Measurements from ENCODE around the gene MAGI2. TPM values are rescaled to one million over a fixed set of nuclear protein-coding genes. Genes with fewer than 3 reads are reported as not detected.

Gene MAGI2
- polyA plus RNA-seq, 2 donors, result 0.67 to 0.79 TPM

GRCh38 chr7:78716876-78717275, 736.6 kb downstream of the MAGI2 start:
- Histone ChIP-seq H3K9me3 (ENCODE audit: control insufficient read depth in 2 of 2, insufficient read depth in 1 of 2, low read depth in 1 of 2, low read length in 1 of 2) (no peaks in the 10 kb centered on the region), H3K27me3 (ENCODE audit: control insufficient read depth in 1 of 2, insufficient read depth in 2 of 2, low read length in 2 of 2) (no peaks in the 10 kb centered on the region), H3K27ac (ENCODE audit: low read depth in 2 of 2, low read length in 1 of 2) (no peak overlapping the region), H3K4me1 (ENCODE audit: control insufficient read depth in 2 of 2, insufficient read depth in 2 of 2, low read length in 1 of 2) (no peaks in the 10 kb centered on the region), H3K36me3 (ENCODE audit: control insufficient read depth in 2 of 2, insufficient read depth in 2 of 2, low read length in 1 of 2) (no peaks in the 10 kb centered on the region), H3K4me3 (ENCODE audit: low read depth in 1 of 2, low read length in 2 of 2) (no peak overlapping the region)
- 81 to 83% methylated on average over 10 of the region's 10 CpGs for WGBS, 2 donors

GRCh38 chr7:78714356-78714755, 739.1 kb downstream of the MAGI2 start:
- no peak overlapping the region for H3K4me3 ChIP-seq (ENCODE audit: low read depth in 1 of 2, low read length in 2 of 2)
- no peaks in the 10 kb centered on the region for H3K4me1 ChIP-seq (ENCODE audit: control insufficient read depth in 2 of 2, insufficient read depth in 2 of 2, low read length in 1 of 2)
- H3K27ac ChIP-seq (ENCODE audit: low read depth in 2 of 2, low read length in 1 of 2), result no peak overlapping the region
- H3K27me3 ChIP-seq (ENCODE audit: control insufficient read depth in 1 of 2, insufficient read depth in 2 of 2, low read length in 2 of 2), result no peaks in the 10 kb centered on the region
- H3K36me3 ChIP-seq (ENCODE audit: control insufficient read depth in 2 of 2, insufficient read depth in 2 of 2, low read length in 1 of 2), result no peaks in the 10 kb centered on the region
- no peaks in the 10 kb centered on the region for H3K9me3 ChIP-seq (ENCODE audit: control insufficient read depth in 2 of 2, insufficient read depth in 1 of 2, low read depth in 1 of 2, low read length in 1 of 2)
- 68 to 75% methylated on average over 4 of the region's 4 CpGs for WGBS, 2 donors

GRCh38 chr7:78712111-78712510, 741.4 kb downstream of the MAGI2 start:
- H3K4me3 ChIP-seq (ENCODE audit: low read depth in 1 of 2, low read length in 2 of 2), result no peak overlapping the region
- H3K27ac ChIP-seq (ENCODE audit: low read depth in 2 of 2, low read length in 1 of 2), result no peak overlapping the region
- H3K36me3 ChIP-seq (ENCODE audit: control insufficient read depth in 2 of 2, insufficient read depth in 2 of 2, low read length in 1 of 2), result no peaks in the 10 kb centered on the region
- WGBS, 2 donors, result 80 to 84% methylated on average over 3 of the region's 3 CpGs
- H3K27me3 ChIP-seq (ENCODE audit: control insufficient read depth in 1 of 2, insufficient read depth in 2 of 2, low read length in 2 of 2), result no peaks in the 10 kb centered on the region
- H3K4me1 ChIP-seq (ENCODE audit: control insufficient read depth in 2 of 2, insufficient read depth in 2 of 2, low read length in 1 of 2), result no peaks in the 10 kb centered on the region
- no peaks in the 10 kb centered on the region for H3K9me3 ChIP-seq (ENCODE audit: control insufficient read depth in 2 of 2, insufficient read depth in 1 of 2, low read depth in 1 of 2, low read length in 1 of 2)

GRCh38 chr7:78709658-78710057, 743.8 kb downstream of the MAGI2 start:
- H3K36me3 ChIP-seq (ENCODE audit: control insufficient read depth in 2 of 2, insufficient read depth in 2 of 2, low read length in 1 of 2), result no peaks in the 10 kb centered on the region
- H3K4me3 ChIP-seq (ENCODE audit: low read depth in 1 of 2, low read length in 2 of 2), result no peak overlapping the region
- H3K27me3 ChIP-seq (ENCODE audit: control insufficient read depth in 1 of 2, insufficient read depth in 2 of 2, low read length in 2 of 2), result no peaks in the 10 kb centered on the region
- H3K4me1 ChIP-seq (ENCODE audit: control insufficient read depth in 2 of 2, insufficient read depth in 2 of 2, low read length in 1 of 2), result no peaks in the 10 kb centered on the region
- no peaks in the 10 kb centered on the region for H3K9me3 ChIP-seq (ENCODE audit: control insufficient read depth in 2 of 2, insufficient read depth in 1 of 2, low read depth in 1 of 2, low read length in 1 of 2)
- no peak overlapping the region for H3K27ac ChIP-seq (ENCODE audit: low read depth in 2 of 2, low read length in 1 of 2)
- WGBS, 2 donors, result 96 to 98% methylated on average over 1 of the region's 1 CpG

GRCh38 chr7:78704504-78704903, 749.0 kb downstream of the MAGI2 start:
- no peaks in the 10 kb centered on the region for H3K36me3 ChIP-seq (ENCODE audit: control insufficient read depth in 2 of 2, insufficient read depth in 2 of 2, low read length in 1 of 2)
- H3K4me1 ChIP-seq (ENCODE audit: control insufficient read depth in 2 of 2, insufficient read depth in 2 of 2, low read length in 1 of 2), result no peaks in the 10 kb centered on the region
- H3K4me3 ChIP-seq (ENCODE audit: low read depth in 1 of 2, low read length in 2 of 2), result no peak overlapping the region
- H3K27me3 ChIP-seq (ENCODE audit: control insufficient read depth in 1 of 2, insufficient read depth in 2 of 2, low read length in 2 of 2), result no peaks in the 10 kb centered on the region
- WGBS, 2 donors, result 81 to 86% methylated on average over 3 of the region's 3 CpGs
- H3K9me3 ChIP-seq (ENCODE audit: control insufficient read depth in 2 of 2, insufficient read depth in 1 of 2, low read depth in 1 of 2, low read length in 1 of 2), result no peaks in the 10 kb centered on the region
- H3K27ac ChIP-seq (ENCODE audit: low read depth in 2 of 2, low read length in 1 of 2), result no peak overlapping the region

GRCh38 chr7:78703391-78703790, 750.1 kb downstream of the MAGI2 start:
- no peaks in the 10 kb centered on the region for H3K4me1 ChIP-seq (ENCODE audit: control insufficient read depth in 2 of 2, insufficient read depth in 2 of 2, low read length in 1 of 2)
- H3K27ac ChIP-seq (ENCODE audit: low read depth in 2 of 2, low read length in 1 of 2), result no peak overlapping the region
- no peaks in the 10 kb centered on the region for H3K36me3 ChIP-seq (ENCODE audit: control insufficient read depth in 2 of 2, insufficient read depth in 2 of 2, low read length in 1 of 2)
- H3K27me3 ChIP-seq (ENCODE audit: control insufficient read depth in 1 of 2, insufficient read depth in 2 of 2, low read length in 2 of 2), result no peaks in the 10 kb centered on the region
- no peaks in the 10 kb centered on the region for H3K9me3 ChIP-seq (ENCODE audit: control insufficient read depth in 2 of 2, insufficient read depth in 1 of 2, low read depth in 1 of 2, low read length in 1 of 2)
- WGBS, 2 donors, result 79 to 89% methylated on average over 2 of the region's 2 CpGs
- H3K4me3 ChIP-seq (ENCODE audit: low read depth in 1 of 2, low read length in 2 of 2), result no peak overlapping the region

GRCh38 chr7:78702770-78703169, 750.7 kb downstream of the MAGI2 start:
- no peak overlapping the region for H3K4me3 ChIP-seq (ENCODE audit: low read depth in 1 of 2, low read length in 2 of 2)
- H3K9me3 ChIP-seq (ENCODE audit: control insufficient read depth in 2 of 2, insufficient read depth in 1 of 2, low read depth in 1 of 2, low read length in 1 of 2), result no peaks in the 10 kb centered on the region
- no peaks in the 10 kb centered on the region for H3K27me3 ChIP-seq (ENCODE audit: control insufficient read depth in 1 of 2, insufficient read depth in 2 of 2, low read length in 2 of 2)
- no peaks in the 10 kb centered on the region for H3K36me3 ChIP-seq (ENCODE audit: control insufficient read depth in 2 of 2, insufficient read depth in 2 of 2, low read length in 1 of 2)
- no peaks in the 10 kb centered on the region for H3K4me1 ChIP-seq (ENCODE audit: control insufficient read depth in 2 of 2, insufficient read depth in 2 of 2, low read length in 1 of 2)
- no peak overlapping the region for H3K27ac ChIP-seq (ENCODE audit: low read depth in 2 of 2, low read length in 1 of 2)

- no peaks in the 10 kb centered on the region for H3K27me3 ChIP-seq (ENCODE audit: control insufficient read depth in 1 of 2, insufficient read depth in 2 of 2, low read length in 2 of 2)
- no peak overlapping the region for H3K27ac ChIP-seq (ENCODE audit: low read depth in 2 of 2, low read length in 1 of 2)
- no peaks in the 10 kb centered on the region for H3K4me1 ChIP-seq (ENCODE audit: control insufficient read depth in 2 of 2, insufficient read depth in 2 of 2, low read length in 1 of 2)
- H3K9me3 ChIP-seq (ENCODE audit: control insufficient read depth in 2 of 2, insufficient read depth in 1 of 2, low read depth in 1 of 2, low read length in 1 of 2), result no peaks in the 10 kb centered on the region
- H3K4me3 ChIP-seq (ENCODE audit: low read depth in 1 of 2, low read length in 2 of 2), result no peak overlapping the region
- no peaks in the 10 kb centered on the region for H3K36me3 ChIP-seq (ENCODE audit: control insufficient read depth in 2 of 2, insufficient read depth in 2 of 2, low read length in 1 of 2)
These were observed 757.6 kb downstream of the MAGI2 start for GRCh38 chr7:78695826-78696225.

- Histone ChIP-seq H3K4me3 (ENCODE audit: low read depth in 1 of 2, low read length in 2 of 2) (no peak overlapping the region), H3K27me3 (ENCODE audit: control insufficient read depth in 1 of 2, insufficient read depth in 2 of 2, low read length in 2 of 2) (no peaks in the 10 kb centered on the region), H3K36me3 (ENCODE audit: control insufficient read depth in 2 of 2, insufficient read depth in 2 of 2, low read length in 1 of 2) (no peaks in the 10 kb centered on the region), H3K27ac (ENCODE audit: low read depth in 2 of 2, low read length in 1 of 2) (no peak overlapping the region), H3K4me1 (ENCODE audit: control insufficient read depth in 2 of 2, insufficient read depth in 2 of 2, low read length in 1 of 2) (no peaks in the 10 kb centered on the region), H3K9me3 (ENCODE audit: control insufficient read depth in 2 of 2, insufficient read depth in 1 of 2, low read depth in 1 of 2, low read length in 1 of 2) (no peaks in the 10 kb centered on the region)
- 75 to 78% methylated on average over 3 of the region's 3 CpGs for WGBS, 2 donors
These were observed 761.9 kb downstream of the MAGI2 start for GRCh38 chr7:78691584-78691983.

- Histone ChIP-seq H3K4me3 (ENCODE audit: low read depth in 1 of 2, low read length in 2 of 2) (no peak overlapping the region), H3K27ac (ENCODE audit: low read depth in 2 of 2, low read length in 1 of 2) (no peak overlapping the region), H3K4me1 (ENCODE audit: control insufficient read depth in 2 of 2, insufficient read depth in 2 of 2, low read length in 1 of 2) (no peaks in the 10 kb centered on the region), H3K9me3 (ENCODE audit: control insufficient read depth in 2 of 2, insufficient read depth in 1 of 2, low read depth in 1 of 2, low read length in 1 of 2) (no peaks in the 10 kb centered on the region), H3K36me3 (ENCODE audit: control insufficient read depth in 2 of 2, insufficient read depth in 2 of 2, low read length in 1 of 2) (no peaks in the 10 kb centered on the region), H3K27me3 (ENCODE audit: control insufficient read depth in 1 of 2, insufficient read depth in 2 of 2, low read length in 2 of 2) (no peaks in the 10 kb centered on the region)
- 79 to 87% methylated on average over 4 of the region's 4 CpGs for WGBS, 2 donors
These were observed 763.3 kb downstream of the MAGI2 start for GRCh38 chr7:78690174-78690573.
